ENCODE results near the gene TNS3.

GRCh38 chr7:47366211-47366610 lies 215.7 kb downstream of the TNS3 start:
- TF ChIP-seq POLR2A (IDR thresholded peaks at IDR 0.05; ENCODE audit: low read depth) = no peak
- TF ChIP-seq, protein P1, sequence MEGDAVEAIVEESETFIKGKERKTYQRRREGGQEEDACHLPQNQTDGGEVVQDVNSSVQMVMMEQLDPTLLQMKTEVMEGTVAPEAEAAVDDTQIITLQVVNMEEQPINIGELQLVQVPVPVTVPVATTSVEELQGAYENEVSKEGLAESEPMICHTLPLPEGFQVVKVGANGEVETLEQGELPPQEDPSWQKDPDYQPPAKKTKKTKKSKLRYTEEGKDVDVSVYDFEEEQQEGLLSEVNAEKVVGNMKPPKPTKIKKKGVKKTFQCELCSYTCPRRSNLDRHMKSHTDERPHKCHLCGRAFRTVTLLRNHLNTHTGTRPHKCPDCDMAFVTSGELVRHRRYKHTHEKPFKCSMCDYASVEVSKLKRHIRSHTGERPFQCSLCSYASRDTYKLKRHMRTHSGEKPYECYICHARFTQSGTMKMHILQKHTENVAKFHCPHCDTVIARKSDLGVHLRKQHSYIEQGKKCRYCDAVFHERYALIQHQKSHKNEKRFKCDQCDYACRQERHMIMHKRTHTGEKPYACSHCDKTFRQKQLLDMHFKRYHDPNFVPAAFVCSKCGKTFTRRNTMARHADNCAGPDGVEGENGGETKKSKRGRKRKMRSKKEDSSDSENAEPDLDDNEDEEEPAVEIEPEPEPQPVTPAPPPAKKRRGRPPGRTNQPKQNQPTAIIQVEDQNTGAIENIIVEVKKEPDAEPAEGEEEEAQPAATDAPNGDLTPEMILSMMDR (IDR thresholded peaks at IDR 0.05) = no peak
